T-helper 1 cell treated with Interleukin-12 subunit alpha and Interleukin-12 subunit beta and Interleukin-4 antibody, amounts not matched to agents 30 μg/mL and 1 μg/mL, for 36 hours (primary cell): ENCODE data around the gene HOXA4.

Experiments used
- H3K27ac Mint-ChIP-seq: one replicate; pipeline ENCODE4 v1.8.0; 2021; ENCODE audit warnings: mild to moderate bottlenecking, mixed read lengths
- H3K27me3 Mint-ChIP-seq: one replicate; pipeline ENCODE4 v1.8.0; 2021; ENCODE audit warnings: low read depth, mixed read lengths
- H3K36me3 Mint-ChIP-seq: one replicate; pipeline ENCODE4 v1.8.0; 2021; ENCODE audit warnings: low read depth, mixed read lengths
- H3K4me1 Mint-ChIP-seq: one replicate; pipeline ENCODE4 v1.8.0; 2021; ENCODE audit warnings: low read depth, mixed read lengths
- H3K4me3 Mint-ChIP-seq: one replicate; pipeline ENCODE4 v1.8.0; 2021; ENCODE audit warnings: mild to moderate bottlenecking, moderate library complexity, mixed read lengths
- H3K9me3 Mint-ChIP-seq: one replicate; pipeline ENCODE4 v1.8.0; 2021; ENCODE audit warnings: mixed read lengths

The HOXA4 gene

DNA sequence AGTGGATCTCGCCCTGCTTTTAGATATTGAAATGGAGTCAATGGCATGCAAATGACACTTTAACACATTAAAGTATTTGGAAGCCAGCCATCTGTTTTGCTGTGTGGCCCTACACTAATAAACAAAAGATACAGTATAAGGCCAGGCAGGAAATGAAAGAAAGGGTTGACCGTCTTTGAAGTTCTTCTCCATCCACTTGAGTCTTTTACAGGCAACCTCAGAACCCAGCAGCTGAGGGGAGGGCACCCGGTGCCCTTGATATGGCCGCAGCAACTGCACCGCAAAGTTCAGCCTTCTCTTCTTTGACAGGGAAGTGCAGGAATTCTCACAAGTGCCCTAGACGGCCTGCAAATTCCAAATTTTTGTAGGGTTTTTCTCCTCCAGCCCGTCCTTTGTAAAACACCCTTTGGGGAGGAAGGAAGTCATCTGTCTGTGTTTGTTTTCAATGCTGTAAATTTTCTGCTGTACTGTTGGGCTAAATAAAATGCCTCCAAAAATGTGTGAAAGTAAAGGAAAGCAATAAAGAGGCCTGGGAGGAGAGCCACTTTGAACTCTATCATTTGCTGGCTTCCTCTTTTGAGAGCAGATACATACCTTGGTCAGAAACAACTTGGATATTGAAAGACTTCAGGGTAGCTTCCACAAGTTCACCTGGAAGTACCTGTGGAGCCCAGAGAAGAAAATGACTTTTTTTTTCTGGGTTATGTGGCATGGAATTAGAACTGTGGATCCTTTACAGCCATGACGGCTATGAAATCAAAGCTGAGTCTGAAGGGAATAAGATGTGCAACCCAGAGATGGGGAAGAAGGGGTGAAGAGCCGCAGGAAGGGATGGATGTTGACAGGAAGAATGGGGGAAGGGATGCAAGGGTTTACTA lies 38.4 kb downstream of the HOXA4 start:
- H3K27me3 Mint-ChIP-seq: peaks cover 90% of the 10 kb centered on the region
- no peaks in the 10 kb centered on the region for H3K9me3 Mint-ChIP-seq
- peaks cover 11% of the 10 kb centered on the region for H3K4me1 Mint-ChIP-seq
- H3K36me3 Mint-ChIP-seq: no peaks in the 10 kb centered on the region
- H3K4me3 Mint-ChIP-seq: no peak overlapping the region
- no peak overlapping the region for H3K27ac Mint-ChIP-seq

DNA sequence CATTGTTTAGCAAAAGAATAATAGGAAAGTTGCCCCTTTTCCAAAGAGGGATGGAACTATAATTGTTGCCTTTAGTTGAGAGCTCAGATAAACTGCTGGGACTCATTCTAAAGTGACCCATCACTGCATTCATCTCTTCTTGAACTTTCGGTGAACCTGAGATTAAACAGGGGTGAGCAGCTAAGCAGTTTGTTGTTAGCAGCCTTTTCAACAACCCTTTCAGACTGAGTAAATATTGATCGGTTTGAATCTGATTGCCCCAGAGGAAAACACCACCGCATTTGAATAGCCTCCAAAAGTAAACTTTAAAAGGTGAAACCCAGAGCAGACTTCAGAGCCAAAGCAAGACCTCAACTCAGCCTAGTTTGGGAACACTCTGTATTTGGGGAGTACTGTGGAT lies 39.5 kb downstream of the HOXA4 start:
- no peak overlapping the region for H3K4me3 Mint-ChIP-seq
- H3K9me3 Mint-ChIP-seq: no peaks in the 10 kb centered on the region
- H3K36me3 Mint-ChIP-seq: no peaks in the 10 kb centered on the region
- H3K4me1 Mint-ChIP-seq: peaks cover 9% of the 10 kb centered on the region
- peak overlapping the region; percentile 39 for H3K27ac Mint-ChIP-seq
- H3K27me3 Mint-ChIP-seq: peaks cover 91% of the 10 kb centered on the region

DNA sequence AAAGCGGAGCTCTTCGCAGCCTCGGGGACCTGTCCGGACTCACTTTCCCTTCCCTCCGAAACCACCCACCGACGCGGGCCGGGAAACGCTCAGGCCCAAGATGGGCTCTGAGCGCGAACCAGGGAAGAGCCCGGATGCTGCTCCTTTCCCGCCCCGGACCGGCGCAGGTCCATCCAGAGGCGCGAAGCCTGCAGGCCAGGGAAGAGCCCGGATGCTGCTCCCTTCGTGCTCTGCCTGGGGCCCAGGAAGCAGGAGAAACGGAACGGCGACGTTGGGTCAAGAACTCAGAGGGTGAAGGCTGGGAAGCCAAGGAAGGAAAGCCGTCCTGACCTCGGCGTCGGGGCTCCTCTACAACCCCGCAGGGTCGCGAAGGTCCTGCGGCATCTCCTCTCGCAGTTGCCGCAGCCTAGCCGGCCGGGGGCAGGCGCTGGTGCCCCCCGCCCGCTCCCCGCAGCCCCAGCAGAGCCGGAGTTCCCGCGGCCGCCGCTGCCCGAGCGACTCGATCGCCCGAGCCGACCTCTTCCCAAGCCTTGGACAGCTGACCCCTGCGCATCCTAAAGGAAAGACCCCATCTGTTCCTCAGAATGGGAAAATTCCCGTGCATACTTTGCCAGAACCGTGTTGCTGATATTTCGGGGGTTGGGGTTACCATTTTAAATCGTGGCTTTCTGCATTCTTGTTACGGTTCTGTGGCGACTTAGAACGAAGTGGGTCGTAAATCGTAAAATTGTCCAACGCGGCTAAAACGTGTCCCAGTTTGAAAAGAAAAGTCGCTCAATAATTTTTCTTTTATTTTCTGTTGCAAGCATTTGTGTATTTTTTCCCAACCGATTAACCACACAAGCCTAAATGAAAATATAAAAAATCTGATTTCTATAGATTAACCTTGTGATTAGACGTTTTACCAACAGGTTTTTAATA lies 42.3 kb downstream of the HOXA4 start:
- no peaks in the 10 kb centered on the region for H3K9me3 Mint-ChIP-seq
- H3K27me3 Mint-ChIP-seq: peaks cover 81% of the 10 kb centered on the region
- no peak overlapping the region for H3K27ac Mint-ChIP-seq
- H3K4me1 Mint-ChIP-seq: peaks cover 3% of the 10 kb centered on the region
- no peaks in the 10 kb centered on the region for H3K36me3 Mint-ChIP-seq
- H3K4me3 Mint-ChIP-seq: no peak overlapping the region

DNA sequence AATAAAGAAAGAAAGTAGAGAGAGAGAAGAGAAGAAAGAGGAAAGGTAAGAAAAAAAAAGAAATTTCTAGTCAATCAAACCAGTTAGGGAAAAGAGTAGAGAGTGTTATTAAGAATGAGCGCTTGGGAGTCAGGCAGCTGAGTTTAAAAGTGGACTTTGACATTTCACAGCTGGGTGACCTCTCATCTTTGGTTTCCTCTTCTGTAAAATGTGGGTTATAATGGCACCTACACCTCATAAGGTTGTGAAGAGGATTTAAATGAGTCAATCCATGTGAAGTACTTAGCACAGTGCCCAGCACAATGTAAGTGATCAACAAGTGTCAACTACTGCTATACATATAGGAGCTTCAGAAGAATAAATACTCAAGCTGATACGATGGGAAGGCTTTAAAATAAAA lies 46.9 kb downstream of the HOXA4 start:
- Mint-ChIP-seq H3K4me3 (no peak overlapping the region), H3K9me3 (no peaks in the 10 kb centered on the region), H3K4me1 (peaks cover 7% of the 10 kb centered on the region), H3K27ac (no peak overlapping the region), H3K27me3 (peaks cover 35% of the 10 kb centered on the region), H3K36me3 (no peaks in the 10 kb centered on the region)

DNA sequence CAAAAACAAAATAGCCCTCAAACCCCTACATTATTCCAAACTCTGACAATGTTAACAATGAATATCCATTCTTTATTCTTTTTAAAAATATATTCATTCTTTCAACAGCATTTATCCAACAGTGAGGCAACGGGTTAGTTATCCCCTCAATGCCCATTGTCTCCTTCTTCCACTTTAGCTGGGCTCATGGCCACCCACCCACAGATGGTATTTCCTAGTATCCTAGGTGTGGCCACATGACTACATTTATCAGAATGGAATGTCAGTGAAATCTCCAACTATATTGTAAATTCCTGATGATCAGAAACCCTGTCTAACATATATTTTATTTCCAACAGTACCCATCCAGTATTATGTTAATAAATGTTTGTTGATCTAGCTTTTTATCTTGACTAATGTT lies 48.4 kb downstream of the HOXA4 start:
- H3K36me3 Mint-ChIP-seq: no peaks in the 10 kb centered on the region
- peaks cover 5% of the 10 kb centered on the region for H3K4me1 Mint-ChIP-seq
- no peaks in the 10 kb centered on the region for H3K9me3 Mint-ChIP-seq
- peaks cover 22% of the 10 kb centered on the region for H3K27me3 Mint-ChIP-seq
- no peak overlapping the region for H3K4me3 Mint-ChIP-seq
- H3K27ac Mint-ChIP-seq: no peak overlapping the region

DNA sequence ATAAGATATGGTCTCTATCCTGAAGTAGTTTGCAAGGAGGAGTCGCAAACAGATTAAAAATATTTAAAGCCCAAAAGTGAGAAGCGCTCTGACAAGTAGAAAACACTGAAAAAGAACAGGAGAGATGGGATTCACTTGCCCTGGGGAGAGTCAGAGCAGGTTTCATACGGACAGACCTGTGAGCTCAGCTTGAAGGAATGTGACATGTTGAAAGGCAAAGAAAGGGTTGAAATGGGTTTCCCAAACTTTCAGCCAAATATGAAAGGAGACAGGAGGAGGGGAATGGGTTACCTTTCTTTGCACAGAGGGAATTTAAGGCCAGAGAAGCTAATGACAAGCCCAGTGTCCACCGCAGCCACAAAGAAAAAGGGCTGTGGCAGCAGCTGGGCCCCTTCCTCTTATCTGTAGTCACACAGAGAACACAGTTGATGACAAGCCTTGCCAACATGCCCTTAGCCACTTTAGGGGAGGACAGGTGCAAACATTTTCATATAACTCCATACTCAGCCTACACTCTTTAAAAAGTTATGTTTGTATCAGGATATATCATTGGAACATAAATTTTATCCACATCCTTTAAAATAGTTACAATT lies 49.6 kb downstream of the HOXA4 start:
- H3K27me3 Mint-ChIP-seq: peaks cover 16% of the 10 kb centered on the region
- H3K27ac Mint-ChIP-seq: no peak overlapping the region
- H3K9me3 Mint-ChIP-seq: no peaks in the 10 kb centered on the region
- H3K4me3 Mint-ChIP-seq: no peak overlapping the region
- H3K4me1 Mint-ChIP-seq: peaks cover 5% of the 10 kb centered on the region
- no peaks in the 10 kb centered on the region for H3K36me3 Mint-ChIP-seq

DNA sequence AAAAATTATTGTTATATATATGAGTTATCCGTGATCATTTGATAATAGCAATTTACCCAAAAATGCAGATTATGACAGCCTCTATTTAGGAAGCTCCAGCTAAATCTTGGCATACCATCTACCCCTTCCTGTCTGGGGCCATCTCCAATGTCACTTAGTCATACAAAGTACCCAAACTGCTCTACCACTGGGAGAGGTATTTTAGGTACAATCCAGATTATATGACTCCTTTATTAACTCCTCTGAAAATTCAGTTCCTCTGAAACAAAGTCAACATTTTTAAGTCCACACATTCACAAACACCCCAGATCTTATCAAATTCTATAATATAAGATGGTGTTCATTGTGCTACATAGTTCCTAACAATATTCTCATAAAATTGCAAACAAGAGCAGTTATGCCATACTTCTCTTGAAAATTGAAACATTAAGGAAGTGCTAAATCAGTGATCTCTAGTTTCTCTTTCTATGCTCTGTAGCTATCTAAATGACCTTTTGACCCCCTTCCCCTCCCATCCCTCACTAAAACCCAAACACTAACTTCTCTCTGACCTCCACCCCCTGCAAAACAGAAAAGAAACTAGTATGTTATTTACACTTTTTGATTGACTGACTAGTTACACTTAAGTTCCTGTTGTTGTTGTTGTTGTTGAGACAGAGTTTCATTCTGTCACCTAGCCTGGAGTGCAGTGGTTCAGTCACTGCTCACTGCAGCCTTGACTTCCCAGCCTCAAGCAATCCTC lies 51.2 kb downstream of the HOXA4 start:
- Mint-ChIP-seq H3K36me3 (no peaks in the 10 kb centered on the region), H3K27me3 (peaks cover 12% of the 10 kb centered on the region), H3K4me3 (no peak overlapping the region), H3K9me3 (no peaks in the 10 kb centered on the region), H3K4me1 (peaks cover 5% of the 10 kb centered on the region), H3K27ac (no peak overlapping the region)

DNA sequence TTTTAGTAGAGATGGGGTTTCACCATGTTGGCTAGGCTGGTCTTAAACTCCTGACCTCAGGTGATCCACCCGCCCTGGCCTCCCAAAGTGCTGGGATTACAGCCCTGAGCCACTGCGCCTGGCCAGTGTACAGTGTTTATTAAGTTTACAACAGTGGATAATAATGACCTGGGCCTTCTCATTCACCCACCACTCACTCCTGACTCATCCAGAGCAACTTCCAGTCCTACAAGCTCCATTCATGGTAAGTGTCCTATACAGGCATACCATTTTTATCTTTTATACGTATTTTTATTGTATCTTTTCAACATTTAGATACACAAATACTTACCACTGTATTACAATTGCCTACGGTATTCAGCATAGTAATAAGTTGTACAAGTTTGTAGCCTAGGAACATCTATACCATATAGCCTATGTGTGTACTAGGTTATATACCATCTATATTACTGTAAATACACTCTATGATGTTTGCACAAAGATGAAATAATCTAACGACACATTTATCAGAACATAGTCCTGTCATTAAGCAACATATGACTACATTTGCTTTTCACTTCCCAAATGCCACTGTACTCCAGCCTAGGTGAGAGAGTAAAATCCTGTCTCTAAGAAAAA lies 51.8 kb downstream of the HOXA4 start:
- Mint-ChIP-seq H3K27ac (no peak overlapping the region), H3K4me1 (peaks cover 5% of the 10 kb centered on the region), H3K27me3 (peaks cover 5% of the 10 kb centered on the region), H3K9me3 (no peaks in the 10 kb centered on the region), H3K4me3 (no peak overlapping the region), H3K36me3 (no peaks in the 10 kb centered on the region)
